GM11168 (cell line): ENCODE results near the gene VTN.

Experiments used
- in situ Hi-C: fragments of 300-500 bp; cut with MboI; formaldehyde crosslinking; loops from one replicate; pipeline ENCODE4 v1.12.0; 2022; ENCODE audit warnings: low sequenced_read_pairs; ENCODE audit not compliant: unreplicated experiment

VTN gene

DNA sequence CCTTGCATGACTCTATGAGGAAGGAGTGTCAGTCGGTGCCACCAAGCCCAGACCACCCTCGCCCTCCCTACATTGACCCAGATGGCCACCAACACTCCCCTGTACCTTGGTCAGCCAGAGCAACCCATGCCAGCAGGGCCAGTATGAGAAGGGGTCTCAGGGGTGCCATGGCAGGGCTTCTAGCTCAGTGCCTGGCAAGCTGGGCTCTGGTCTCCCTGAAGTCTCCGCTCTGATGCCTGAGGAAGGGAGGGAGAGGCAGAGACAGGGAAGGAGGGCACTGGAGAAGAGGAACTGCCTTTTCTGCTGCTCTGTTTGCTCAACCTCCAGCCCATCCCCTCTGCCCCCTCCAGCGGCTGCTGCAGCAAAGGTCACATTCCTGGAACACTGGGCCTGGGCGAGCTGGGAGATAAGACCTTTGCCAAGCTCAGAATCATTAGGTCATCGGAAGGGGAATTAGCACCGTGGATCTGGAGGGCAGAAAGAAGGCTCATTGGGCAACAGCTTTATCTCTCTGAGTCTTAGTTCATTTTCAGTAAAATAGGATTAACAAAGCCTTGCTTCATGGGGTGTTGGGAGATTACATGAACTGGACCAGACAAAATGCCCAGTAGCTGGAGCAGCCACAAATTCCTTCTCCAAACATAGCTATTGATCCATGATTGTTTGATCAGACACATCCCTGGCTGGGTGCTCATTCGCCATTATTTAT, at the start of gene VTN:
Gene VTN, minus strand, starts transcription at position 273 of the 709 bp plus-strand sequence. Its CDS starts 104 bp downstream, at position 169.
- in situ Hi-C loops: no loop called here

GRCh38 chr17:28416703-28417311, 46.7 kb upstream of the VTN start:
- in situ Hi-C loops: loop anchor here (5.0 kb wide), 1 partner anchor 35 kb away; no protein-coding TSS in a partner anchor

- in situ Hi-C loops: loop anchor here (5.0 kb wide), 1 partner anchor 34 kb away; no protein-coding TSS in a partner anchor
Observed at GRCh38 chr17:28415886-28416285, 45.8 kb upstream of the VTN start.

- in situ Hi-C loops: no loop called here
Observed at GRCh38 chr17:28413804-28414203, 43.7 kb upstream of the VTN start.

DNA sequence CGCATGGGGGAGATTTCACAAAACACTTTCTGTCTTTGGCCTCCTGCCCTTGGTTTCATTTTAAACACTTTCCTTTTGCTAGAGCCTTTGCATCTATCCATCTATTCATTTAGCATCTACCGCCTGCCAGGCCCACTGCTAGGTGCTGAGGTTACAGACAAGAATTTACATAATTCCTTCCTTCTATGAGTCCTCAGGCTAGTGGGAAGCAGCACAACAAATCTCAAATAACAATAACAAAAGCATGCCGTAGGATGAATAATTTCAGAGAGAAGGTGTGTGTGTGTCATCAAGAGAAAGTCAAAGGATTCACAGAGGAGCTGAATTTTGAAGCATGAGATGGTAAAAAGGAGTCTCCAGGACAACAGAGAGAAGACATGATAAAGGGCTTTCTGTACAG, 42.0 kb upstream of the VTN start:
- in situ Hi-C loops: no loop called here

GRCh38 chr17:28407974-28408306, 37.8 kb upstream of the VTN start:
- in situ Hi-C loops: no loop called here

DNA sequence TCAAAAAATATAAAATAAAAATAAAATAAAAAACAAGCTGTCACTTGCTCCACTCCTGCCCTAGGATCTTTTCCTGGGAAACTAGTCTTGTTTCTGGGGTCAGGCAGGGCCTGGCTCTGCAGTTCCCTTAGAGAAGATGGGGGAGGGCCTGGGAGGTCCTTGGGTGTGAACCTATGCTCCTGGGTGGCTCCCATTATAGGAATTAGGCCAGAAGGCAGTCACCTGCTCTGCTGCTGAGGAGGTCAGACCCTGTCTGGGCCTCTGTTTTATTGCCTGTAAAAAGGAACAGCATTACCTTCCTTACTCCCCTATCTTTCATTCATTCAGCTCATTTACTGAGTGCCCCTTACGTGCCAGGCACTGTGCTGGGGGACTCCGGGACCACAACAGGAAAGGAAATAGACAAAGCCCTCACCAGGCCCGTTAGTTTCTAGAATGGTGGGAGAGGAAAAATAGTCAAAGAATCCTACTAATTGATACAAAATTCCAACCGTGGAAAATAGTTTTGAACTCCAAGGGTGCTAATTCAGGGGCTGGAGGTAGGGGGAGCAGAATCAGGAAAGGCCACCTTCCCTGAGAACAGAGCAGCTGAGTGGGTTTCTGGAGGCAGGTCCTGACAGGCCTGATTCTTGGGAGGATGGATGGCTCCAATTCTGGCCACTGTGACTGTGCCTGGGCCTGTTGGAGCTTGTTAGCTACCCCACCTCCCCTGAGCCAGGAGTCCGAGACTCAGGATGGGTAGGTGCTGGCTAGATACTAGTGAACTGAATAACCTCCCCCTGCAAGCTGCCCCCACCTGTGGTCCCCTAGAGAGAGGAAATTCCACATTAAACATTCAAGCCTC, 37.2 kb upstream of the VTN start:
- in situ Hi-C loops: no loop called here

DNA sequence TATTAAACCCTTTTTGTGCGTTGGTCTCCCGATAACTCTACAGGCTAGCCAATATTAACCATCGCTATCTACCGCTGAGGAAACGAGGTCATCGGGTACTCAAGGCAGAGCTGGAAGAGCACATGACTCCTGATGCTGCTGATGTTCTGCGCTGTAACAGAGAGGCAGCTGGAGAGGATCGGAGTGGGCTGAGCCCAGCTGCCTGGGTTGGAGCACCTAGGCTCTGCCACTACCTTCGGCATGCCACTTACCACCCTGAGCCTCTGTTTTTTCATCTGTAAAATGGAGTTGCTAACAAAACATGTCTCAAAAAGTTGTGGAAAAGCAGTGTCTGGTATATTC, 36.3 kb upstream of the VTN start:
- in situ Hi-C loops: no loop called here

DNA sequence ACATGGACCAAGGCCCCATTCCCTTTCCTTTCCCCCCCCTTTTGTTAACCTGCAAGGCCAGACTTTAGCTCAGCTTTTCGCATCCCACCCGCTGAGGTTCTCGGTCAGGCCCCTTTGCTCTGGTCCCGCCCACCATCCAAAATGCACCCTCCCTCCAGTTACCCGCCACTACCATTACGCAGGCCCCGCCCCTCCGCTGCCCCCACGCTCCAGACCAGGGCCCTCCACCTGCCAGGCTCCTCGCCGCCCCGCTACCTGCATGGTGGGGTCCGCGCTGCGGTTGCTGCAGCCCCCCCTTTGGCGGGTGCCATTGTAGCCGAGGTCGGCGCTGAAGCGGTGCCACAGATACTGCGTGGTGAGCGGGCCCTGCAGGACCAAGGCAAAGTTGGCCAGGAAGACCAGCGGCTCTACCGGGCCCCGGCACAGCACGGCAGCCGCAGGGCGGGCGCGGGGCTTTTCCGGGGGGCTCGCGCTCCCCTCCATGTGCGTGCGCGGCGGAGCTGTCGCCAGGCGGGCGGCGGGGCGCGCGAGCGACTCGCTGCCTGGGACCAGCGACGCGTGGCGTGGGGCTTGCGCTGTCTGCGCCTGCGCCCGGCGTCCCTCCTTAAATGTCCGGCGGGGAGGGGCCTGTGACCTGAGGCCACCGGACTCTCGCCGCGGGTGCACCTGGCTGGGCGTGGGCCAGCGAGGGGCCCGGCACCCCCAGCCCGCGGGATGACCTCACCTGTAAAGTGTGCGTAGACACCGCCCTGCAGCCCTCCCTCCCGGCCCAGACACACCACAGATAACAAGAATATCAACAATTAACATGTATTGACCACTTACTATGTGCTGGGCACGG, 35.7 kb upstream of the VTN start, which contains the start of gene SLC46A1:
Gene SLC46A1, minus strand, starts transcription at position 581 of the 841 bp plus-strand sequence. Its CDS starts 98 bp downstream, at position 483.
- in situ Hi-C loops: no loop called here

DNA sequence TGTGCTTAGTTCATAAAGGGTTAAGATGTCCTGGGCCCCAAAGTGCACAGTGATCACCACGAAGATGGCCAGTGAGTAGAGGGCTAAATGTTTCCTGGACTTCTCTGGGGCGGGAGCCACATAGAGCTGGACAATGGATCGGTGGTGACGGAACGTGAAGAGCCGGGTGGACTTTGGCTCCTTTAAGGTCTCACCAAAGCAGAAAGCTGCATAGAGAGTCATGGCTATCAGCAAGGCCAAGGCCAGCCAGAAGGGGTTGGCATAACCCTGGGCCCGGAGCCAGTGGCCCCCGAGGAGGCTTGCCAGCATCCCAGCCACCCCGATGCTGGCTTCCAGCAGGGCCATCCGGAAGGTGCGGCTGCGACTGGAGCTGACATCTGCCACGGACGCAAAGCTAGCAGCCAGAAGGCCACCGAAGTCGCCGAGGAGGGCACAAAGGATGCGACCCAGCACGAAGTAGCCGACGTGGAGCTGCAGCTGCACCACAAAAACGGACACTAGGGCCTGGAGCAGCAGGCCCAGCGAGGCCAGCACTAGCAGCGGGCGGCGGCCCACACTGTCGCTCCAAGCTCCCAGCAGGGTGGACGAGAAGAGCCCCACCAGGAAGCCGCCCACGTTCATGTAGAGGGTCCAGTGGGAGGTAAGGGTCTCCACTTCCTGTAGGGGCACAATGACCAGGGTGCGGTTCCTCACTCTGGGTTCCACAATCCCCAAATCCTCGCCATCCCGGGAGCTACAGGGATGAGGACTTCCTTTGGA, 34.9 kb upstream of the VTN start:
- in situ Hi-C loops: no loop called here

DNA sequence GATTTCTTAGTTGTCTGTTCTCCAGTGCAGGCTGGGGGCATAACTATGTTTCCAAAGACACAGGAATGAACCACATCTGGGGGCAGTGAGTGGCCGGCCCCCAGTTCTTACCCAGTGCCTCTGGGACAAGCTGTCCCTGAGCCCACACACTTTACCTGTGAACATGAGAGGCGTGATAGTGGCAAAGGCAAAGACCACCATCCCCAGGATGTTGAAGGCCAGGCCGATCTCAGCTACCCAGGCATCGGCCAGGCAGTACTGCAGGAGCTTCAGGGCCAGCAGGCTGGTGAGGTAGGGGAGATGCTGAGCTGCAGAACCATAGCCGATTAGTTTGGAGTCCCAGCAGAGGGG, 34.3 kb upstream of the VTN start:
- in situ Hi-C loops: no loop called here

- in situ Hi-C loops: no loop called here
Observed at GRCh38 chr17:28404007-28404406, 33.9 kb upstream of the VTN start.

DNA sequence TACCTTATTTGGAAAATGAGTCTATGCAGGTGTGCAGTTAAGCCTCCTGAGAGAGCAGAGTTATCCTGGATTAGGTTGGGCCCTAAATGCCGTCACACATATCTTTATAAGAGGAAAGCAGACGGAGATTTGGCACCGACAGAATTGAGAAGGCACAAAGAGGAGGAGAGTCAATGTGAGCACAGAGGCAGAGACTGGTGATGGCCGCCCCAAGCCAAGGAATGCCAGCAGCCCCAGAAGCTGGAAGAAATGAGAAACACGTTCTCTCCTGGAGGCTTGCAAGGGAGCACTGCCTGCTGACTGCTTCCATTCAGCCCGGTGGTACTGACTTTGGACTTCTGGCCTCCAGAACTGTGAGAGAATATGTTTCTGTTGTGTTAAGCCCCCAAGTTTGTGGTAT, 32.7 kb upstream of the VTN start:
- in situ Hi-C loops: no loop called here

DNA sequence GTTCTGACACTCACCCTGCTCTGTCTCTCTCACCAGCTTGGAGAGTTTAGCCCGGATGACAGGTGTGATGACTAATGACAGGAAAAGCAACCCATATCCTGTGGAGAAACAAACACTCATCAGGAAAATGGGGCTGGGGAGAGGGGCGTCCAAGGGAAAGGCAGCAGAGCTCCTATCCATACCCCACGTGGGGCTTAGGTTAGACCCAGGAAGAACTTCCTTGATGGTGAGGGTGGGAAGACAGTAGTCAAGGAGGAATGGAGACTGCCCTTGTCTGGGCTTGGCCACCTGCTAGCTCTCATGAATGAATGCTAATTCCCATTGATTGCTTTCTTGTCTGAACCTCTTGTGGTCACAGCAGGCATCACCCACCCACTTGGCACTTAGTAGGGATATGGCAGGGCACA, 32.1 kb upstream of the VTN start:
- in situ Hi-C loops: no loop called here

- in situ Hi-C loops: no loop called here
Observed at GRCh38 chr17:28399808-28400207, 29.7 kb upstream of the VTN start.

- in situ Hi-C loops: no loop called here
Observed at GRCh38 chr17:28398280-28398981, 28.3 kb upstream of the VTN start.

- in situ Hi-C loops: no loop called here
Observed at GRCh38 chr17:28397687-28398279, 27.7 kb upstream of the VTN start.

GRCh38 chr17:28397275-28397674, 27.2 kb upstream of the VTN start:
- in situ Hi-C loops: no loop called here
